GM19328 (cell line): ENCODE data around the gene ARHGEF28.

Experiments used
- ATAC-seq: cut with Tn5 transposase; IDR thresholded peaks from one replicate; pipeline ENCODE4 v1.9.1; 2021; ENCODE audit warnings: mild to moderate bottlenecking, moderate library complexity; ENCODE audit not compliant: unreplicated experiment

Gene ARHGEF28, protein sequence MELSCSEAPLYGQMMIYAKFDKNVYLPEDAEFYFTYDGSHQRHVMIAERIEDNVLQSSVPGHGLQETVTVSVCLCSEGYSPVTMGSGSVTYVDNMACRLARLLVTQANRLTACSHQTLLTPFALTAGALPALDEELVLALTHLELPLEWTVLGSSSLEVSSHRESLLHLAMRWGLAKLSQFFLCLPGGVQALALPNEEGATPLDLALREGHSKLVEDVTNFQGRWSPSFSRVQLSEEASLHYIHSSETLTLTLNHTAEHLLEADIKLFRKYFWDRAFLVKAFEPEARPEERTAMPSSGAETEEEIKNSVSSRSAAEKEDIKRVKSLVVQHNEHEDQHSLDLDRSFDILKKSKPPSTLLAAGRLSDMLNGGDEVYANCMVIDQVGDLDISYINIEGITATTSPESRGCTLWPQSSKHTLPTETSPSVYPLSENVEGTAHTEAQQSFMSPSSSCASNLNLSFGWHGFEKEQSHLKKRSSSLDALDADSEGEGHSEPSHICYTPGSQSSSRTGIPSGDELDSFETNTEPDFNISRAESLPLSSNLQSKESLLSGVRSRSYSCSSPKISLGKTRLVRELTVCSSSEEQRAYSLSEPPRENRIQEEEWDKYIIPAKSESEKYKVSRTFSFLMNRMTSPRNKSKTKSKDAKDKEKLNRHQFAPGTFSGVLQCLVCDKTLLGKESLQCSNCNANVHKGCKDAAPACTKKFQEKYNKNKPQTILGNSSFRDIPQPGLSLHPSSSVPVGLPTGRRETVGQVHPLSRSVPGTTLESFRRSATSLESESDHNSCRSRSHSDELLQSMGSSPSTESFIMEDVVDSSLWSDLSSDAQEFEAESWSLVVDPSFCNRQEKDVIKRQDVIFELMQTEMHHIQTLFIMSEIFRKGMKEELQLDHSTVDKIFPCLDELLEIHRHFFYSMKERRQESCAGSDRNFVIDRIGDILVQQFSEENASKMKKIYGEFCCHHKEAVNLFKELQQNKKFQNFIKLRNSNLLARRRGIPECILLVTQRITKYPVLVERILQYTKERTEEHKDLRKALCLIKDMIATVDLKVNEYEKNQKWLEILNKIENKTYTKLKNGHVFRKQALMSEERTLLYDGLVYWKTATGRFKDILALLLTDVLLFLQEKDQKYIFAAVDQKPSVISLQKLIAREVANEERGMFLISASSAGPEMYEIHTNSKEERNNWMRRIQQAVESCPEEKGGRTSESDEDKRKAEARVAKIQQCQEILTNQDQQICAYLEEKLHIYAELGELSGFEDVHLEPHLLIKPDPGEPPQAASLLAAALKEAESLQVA (N-terminal part only)

DNA sequence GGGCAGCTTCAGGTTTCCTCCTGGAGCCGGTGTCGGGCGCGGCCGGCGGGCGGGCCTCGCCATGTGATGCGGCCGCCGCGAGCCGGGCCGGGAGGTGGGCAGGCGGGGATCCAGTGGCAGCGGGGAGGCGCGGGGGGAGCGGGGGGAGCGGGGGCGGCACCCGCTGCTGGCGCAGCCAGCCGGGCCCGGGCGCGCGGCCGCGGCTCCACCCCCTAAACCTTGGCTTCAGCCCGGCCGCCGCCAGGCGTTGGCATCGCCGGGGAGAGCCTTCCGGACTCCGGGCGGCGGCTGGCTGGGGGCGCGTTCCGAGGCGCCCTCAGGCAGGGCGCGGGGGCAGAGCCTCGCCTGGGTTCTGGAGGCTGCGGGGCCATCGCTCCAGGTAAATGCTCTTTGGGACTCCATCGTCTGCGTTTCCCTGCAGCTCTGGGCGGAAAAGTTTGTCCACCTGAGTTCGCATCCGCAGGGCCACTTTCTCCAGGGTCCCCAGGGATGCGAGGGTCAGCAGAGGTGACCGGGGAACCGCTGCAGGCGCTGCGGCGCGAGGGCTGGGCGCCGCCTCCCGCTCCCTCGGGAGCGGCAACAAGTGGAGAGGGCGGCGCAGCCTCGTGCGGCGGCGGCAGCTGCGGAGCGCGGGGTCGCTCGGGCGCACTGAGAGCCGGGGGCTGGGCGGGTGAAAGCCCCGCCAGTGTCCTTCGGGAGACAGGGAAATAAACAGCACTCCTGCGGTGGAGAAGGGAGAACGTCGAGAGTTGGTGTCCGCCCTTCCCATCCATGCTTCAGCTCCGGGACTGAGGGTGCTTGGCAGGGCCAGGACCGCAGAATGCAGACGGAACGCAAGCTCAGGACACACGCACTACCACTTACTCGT is at the start of gene ARHGEF28:
TSS of gene ARHGEF28 (plus strand) at position 253 of the 868 bp plus-strand sequence. CDS start 58,656 bp downstream, outside the sequence.
- no peak for ATAC-seq

DNA sequence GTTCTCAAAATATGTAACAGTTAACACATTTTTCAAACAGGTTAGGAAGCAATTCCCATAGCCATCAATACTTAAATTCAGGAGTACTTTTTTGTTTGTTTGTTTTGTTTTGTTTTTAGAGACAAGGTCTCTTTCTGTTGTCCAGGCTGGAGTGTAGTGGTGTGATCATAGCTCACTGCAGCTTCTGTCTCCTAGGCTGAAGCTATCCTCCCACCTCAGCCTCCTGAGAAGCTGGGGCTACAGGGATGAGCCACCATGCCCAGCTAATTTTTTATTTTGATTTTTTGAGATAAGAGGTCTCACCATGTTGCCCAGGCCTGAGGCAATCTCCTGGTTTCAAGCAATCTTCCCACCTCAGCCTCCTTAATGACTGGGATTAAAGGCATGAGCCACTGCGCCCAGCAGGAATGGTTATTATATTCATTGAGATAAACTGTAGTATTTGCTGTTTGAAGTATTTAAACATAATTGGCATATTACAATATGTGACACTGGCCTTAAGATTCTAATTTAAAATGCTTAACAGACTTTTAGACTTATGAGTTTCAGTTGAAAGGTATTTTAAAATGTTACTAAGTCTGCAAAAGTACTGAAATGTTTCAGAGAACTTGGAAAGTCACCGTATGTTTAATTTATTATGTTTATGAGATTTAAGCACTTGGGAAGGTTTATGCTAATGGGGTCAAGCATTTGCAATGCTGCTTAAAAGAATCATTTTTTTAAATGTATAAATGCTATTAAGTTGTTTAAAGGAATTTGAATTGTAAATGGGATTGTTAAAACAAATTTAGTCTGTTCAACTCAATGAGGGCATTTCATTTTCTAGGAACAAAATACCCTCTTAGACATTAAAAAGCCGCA is 43.5 kb upstream of the ARHGEF28 start:
- no peak for ATAC-seq

DNA sequence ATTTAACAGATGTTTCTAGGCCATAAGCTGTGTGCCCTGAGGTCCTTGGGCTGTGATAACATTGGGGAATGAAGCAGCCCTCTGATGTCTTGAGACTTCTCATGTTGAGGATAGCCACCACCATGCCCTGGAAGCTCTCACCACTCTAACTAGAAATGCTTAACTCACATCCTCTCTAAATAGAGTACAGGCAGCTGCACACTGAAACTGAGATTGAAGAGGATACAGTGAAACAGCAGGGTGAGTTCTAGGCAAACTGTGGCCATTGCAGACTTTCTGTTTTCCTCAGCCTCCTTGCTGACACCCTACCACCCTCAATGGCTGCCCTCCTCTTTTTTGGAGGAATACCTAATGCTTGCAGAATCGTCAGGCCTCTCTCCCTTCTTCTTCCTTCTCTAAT is 38.1 kb upstream of the ARHGEF28 start:
- ATAC-seq: no peak

DNA sequence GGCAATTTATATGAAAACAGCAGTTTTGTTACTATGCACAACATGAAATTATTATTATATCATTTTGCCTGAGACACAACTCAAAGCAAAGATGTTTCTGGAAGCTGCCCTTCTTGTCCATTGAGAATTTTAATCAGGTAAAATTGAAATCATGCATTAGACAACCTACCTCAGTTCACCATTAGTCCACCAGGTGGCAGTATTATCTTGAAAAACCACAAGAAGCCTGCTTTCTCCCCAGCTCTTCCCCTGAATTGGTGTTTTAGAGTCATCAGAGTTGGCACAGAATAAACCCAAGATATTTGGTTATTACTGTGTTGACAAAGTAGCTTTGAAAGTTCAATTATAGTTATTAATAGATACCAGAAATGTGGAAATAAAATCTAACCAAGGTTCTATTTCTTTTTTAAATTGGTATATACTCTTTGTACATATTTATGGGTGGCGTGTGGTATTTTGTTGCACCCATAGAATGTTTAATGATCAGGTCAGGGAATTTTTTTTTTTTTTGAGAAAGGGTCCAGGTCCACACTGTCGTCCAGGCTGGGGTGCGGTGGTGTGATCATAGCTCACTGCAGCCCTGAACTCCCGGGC is 34.8 kb upstream of the ARHGEF28 start:
- ATAC-seq: no peak

DNA sequence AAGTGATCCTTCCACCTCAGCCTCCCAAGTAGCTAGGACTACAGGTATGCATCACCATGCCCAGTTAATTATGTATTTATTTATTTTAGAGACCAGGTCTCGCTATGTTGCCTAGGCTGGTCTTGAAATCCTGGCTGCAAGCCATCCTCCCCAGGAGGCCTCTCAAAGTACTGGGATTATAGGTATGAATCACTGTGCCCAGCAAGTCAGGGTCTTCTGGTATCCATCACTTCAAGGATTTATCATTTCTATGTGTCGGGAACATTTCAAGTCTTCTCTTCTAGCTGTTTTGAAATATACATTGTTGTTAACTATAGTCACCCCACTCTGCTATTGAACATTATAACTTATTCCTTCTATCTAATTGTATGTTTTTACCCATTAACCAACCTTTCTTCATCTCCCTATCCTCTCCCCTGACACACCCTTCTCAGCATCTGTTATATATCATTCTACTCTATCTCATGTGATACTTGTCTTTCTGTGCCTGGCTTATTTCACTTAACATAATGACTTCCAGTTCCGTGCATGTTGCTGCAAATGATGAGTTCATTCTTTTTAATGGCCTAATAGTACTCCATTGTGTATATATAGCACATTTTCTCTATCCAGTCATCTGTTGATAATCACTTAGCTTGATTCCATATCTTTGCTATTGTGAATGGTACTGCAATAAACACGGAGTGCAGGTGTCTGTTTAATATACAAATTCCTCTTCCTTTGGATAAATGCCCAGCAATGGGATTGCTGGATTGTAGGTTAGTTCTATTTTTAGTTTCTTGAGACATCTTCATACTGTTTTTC is 34.1 kb upstream of the ARHGEF28 start:
- ATAC-seq: no peak

DNA sequence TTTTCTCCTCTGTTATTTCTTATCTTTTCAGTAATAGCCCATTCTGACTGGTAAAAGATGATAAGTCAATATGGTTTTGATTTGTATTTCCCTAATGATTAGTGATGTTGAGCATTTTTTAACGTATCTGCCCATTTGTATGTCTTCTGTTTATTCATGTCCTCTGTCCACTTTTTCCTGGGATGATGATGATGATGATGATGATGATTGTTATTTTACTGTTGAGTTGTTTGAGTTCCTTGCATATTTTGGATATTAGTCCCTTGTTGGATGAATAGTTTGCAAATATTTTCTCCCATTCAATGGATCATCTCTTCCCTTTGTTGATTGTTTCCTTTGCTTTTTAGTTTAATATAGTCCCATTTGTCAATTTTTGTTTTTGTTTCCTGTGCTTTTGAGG is 33.4 kb upstream of the ARHGEF28 start:
- ATAC-seq: no peak

DNA sequence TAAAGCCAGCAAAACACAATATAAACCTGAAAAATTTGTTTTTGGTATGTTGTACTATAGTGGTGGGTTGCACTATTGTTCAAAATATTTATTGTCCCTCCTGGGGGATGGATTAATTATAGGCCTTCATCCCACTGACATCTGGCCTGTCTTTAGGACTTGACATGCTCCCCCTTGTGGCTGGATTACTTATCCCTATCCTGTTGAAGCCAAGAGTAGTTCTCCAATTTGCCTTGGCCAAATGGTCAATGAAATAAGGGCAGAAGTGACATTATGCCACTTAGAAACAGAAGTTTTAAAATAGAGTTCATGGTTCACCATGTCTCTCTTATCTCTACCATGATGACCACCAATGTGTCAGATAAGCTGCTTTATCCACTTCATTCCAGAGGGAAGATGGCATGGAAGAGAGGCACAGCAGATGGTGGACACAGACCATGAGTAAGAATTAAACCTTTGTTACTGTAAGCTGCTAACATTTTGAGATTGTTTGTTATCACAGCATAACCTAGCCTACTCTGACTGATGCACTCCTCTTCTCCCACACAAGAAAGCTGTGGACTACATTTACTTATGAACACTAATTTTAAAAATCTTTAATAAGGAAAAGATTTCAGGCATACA is 29.2 kb upstream of the ARHGEF28 start:
- ATAC-seq: no peak

DNA sequence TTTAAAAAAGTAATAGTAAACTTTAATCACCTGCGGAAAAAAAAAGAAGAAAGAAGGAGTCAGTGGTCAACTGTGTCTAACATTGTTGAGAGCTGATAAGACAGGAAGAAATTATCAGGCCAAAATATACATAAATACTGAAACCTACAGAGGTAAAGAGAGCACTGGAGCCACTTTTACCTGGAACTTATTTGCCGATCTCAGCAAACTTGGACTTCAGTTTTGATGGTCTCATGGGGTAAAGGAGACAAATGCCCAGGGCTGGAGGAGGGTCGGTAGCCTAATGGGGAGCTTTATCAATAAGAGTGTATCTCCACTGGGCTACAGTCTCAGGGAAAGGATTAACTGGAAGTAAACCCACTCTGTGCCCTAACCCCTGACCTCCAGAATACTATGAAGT is 26.6 kb upstream of the ARHGEF28 start:
- no peak for ATAC-seq

DNA sequence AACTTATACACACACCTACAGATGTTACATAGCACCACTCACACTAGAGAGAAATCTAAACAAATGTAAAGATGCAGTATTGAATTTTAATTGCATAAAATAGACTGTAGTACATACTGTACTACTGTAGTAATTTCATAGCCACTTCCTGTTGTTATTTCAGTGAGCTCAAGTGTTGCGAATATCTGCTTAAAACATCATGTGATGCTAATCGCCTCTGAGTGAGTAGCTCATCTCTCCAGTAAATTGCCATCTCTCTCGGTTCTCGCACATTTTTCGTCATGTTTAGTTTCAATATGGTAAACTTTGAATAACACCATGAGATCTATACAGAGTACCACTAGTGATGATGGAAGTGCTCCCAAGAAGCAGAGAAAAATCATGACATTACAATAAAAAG is 22.0 kb upstream of the ARHGEF28 start:
- no peak for ATAC-seq

DNA sequence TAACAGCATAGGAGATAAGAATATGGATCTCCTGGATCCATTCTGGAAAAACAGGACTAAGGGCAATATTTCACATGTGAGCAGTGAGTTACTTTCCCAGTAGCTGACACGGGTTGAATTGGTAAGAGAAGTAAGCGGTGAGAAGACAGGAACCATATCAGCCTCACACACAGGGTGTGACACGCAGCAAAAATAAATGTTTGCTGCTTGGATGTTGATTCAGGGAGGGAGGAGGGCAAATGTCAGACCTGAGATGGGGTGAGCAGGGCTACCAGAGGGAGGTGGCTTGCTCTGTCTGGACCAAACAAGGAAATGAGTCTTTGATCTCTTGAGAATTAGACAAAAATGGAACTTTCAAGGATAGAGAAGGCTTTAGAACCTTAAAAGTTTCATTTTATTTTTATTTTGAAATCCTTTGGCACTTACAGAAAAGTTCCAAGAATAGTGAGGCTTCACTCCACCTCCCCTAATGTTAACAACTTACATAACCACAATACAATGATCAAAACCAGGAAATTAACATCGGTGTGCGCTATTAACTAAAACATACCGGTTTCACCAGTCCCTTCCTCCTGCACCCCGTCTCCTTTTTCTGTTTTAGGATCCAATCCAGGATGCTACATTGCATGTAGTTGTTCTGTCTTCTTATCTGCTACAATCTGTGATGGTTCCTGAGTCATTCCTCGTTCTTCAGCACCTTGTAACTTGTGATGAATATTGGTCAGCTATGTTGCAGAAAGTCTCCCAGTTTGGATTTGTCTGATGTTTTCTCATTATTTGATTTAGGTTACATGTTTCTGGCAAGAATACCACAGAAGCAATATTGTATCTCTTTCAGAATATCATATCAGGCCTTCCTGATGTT is 20.5 kb upstream of the ARHGEF28 start:
- ATAC-seq: no peak

DNA sequence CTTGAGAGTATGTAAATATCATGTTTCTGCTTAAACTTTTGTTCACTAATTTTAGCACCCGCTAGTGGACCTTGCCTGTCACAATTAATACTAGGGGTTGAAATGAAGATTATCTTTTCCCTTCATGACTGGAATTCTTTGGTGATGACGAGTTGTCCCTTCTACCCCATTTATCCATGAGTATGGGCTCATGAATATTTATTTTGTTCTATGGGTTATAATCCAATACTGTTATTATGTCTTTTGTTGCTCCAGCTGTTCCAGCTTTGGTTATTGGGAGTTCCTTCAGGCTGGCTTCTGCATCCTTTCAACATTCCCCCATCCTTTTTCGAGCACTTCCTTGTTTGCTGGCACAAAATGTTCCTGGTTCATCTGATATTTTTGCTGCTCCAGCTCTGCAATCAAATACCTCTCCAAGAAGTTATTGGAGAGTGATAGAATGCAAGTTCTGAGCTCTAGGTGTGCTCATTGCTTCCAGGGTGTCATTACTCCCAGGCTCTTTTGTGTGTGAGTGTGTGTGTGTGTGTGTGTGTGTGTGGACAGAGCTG is 19.7 kb upstream of the ARHGEF28 start:
- ATAC-seq: no peak

DNA sequence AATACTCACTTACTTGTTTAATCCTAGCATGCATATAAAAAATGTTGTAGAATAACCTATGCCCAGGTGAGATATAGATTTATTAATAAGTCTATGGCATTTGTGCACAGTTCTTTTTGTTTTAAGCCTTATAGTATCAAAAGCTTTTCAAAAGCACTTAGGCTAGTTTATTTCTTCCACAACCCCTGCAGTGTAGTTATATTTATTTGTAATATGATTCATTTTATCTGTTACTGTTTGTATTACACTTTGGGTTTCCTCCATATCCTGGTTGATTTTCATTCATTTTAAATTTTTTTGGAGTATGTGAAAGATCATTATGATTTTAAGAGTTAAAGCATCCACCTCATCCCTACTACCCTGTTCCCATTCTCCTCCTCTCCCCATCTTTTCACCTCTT is 18.8 kb upstream of the ARHGEF28 start:
- ATAC-seq: no peak

DNA sequence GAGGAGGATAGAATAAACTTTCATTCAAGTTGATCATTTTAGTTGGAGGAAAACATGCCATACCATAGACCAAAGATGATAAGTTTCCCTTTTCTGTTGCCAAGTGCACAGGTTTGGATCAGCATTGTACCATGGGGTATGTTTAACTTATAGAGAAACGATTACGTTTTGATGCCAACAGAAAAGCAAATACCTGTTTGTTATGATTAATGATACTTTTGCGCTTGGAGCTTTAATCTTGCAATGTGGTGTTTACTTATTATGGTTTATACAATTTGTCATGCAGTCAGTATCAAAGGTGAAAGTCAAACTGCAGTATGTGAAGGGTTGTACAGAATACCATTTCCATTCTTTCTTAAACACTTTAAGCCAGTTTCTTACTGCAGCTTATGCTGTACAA is 13.2 kb upstream of the ARHGEF28 start:
- ATAC-seq: no peak

DNA sequence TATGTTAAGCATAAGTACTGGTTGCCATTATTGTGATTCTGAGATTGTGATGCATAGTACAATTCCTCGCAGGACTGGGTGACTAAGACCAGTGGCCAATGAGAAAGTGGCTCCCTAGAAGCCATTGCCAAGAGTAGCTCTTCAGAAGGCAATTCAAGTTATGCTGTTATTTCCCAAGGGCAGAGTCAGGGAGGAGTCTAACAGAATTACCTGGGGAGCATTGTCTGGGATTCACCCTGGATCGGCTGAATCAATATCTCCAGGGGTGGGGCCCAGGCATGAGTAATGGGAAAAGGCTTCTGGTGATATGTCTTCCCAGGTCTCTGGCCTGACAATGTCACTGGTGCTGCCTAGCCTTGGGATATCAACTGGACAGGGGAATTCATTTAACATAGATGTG is 10.9 kb upstream of the ARHGEF28 start:
- ATAC-seq: no peak

DNA sequence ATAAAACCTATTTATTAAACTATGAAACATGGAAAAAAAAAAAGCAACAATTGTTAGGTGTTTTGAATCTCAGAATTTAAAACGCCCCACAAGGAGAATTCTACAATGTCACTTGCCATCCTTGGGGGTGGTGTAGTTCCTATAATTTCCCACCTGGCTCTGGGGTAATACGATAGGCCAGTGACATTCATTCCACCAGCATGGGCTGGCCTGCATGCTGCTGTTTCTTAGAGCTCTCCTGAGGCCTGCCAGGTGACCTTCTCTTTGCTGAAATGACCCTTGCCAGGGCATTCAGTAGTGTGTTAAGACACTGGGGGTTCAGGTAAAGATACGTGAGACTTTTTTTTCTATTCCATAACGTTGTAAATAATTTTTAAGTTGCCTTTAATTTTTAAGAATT is 10.0 kb upstream of the ARHGEF28 start:
- no peak for ATAC-seq

DNA sequence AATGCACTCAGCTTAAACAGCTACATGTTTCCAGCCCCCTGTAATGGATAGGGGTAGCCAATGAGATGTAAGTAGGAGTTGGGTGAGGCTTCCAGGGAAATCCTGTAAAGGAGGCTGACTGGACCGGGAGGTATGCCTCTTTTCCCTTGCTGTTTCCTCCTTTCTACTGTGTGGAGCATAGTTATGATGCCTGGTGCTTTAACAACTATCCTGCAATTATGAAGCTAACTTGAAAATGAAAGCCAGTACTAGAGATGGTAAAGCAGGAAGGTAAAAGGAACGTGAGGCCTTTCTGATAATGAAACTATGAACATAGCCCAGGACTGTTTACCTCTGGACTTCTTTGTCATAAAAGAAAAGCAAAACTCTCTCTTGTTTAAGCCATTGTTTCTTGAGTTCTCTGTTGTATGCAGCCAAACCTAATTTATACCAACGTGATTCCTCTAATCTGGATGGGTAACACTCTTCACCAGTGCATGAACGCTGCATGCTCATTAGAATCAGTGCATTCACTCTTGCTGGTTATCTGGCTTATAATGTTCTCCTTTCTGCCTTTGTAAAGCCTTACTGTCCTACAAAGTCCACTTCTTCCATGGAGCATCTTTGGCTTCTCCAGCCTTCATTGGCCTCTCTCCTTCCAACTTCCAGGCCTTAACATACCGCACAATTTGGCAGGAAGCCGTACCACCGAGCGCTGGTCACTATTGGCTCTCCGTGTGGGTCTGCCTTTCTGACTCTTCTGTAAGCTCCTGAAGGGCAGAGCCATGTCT is 8.3 kb upstream of the ARHGEF28 start:
- no peak for ATAC-seq
